AG04449 (cell line): ENCODE measurements around the gene SH3RF2.

Source experiments
- CTCF ChIA-PET: fragments of 350-600 bp; formaldehyde crosslinking; extraction: SDS; loops from one replicate; lab custom pipeline; 2021; ENCODE audit warnings: antibody characterized with exemption; lab: Yijun Ruan, JAX
- POLR2A ChIA-PET: fragments of 400-600, 350-600 bp; formaldehyde crosslinking; extraction: SDS; loops from one replicate; lab custom pipeline; 2020; ENCODE audit warnings: antibody characterized with exemption, inconsistent platforms; lab: Yijun Ruan, JAX
- DNase-seq: peaks from one replicate; pipeline ENCODE4 v3.0.0-alpha.2; 2010; ENCODE audit warnings: low read depth, low spot score
- H3K4me3 ChIP-seq: 2 replicates; pipeline ENCODE4 v1.5.1; 2011; ENCODE audit warnings: low read depth, mild to moderate bottlenecking, control low read depth, low read length
- CTCF ChIP-seq: IDR thresholded peaks from one replicate; pipeline ENCODE4 v1.5.1; 2011; ENCODE audit warnings: mild to moderate bottlenecking, moderate library complexity, low read length, control low read depth, inconsistent platforms; ENCODE audit not compliant: insufficient read depth; ENCODE audit errors: missing control alignments

The SH3RF2 gene

DNA sequence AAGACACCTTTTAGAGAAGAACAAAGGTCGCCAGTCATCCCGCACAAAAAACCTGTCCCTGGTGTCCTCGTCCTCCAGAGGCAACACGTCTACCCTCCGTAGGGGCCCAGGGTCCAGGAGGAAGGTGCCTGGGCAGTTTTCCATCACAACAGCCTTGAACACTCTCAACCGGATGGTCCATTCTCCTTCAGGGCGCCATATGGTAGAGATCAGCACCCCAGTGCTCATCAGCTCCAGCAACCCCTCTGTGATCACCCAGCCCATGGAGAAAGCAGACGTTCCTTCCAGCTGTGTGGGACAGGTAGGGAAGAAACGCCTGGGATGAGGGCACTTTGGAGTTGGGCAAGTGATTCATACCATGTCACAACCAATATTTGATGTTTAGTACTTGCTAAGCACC lies 77.4 kb downstream of the SH3RF2 start:
- POLR2A ChIA-PET: no interaction called here

DNA sequence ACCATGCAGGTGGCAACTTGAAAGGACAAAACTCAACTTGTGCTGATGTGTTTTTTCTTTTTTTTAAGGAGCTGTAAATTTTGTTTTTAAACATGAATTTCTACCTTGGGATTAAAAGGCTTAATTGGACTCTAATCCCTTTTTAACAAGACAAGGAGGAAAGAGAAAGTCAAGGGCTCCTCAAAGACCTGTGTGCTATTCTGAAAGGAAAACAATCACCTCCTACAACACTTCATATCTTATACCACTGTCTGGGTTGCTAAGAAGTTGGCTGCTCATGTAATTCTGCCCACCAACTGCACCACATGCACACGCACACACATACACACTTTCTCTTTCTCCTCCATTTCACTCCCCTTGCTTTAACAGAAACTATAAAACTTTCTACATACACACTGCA lies 78.6 kb downstream of the SH3RF2 start:
- POLR2A ChIA-PET: no interaction called here
- no peak for DNase-seq

More for the DNA sequence above, 77.4 kb downstream of the SH3RF2 start:
- H3K4me3 ChIP-seq: no peak overlapping the region
- TF ChIP-seq CTCF: no peak
- no peak for DNase-seq
- CTCF ChIA-PET: no interaction called here

GRCh38 chr5:146016764-146017484 lies 80.5 kb downstream of the SH3RF2 start:
- TF ChIP-seq CTCF: no peak
- DNase-seq: no peak
- POLR2A ChIA-PET: no interaction called here
- CTCF ChIA-PET: interaction anchor here (1.3 kb wide), 1 partner anchor 32 kb away, joined by 3 read pairs; no protein-coding TSS in a partner anchor
- H3K4me3 ChIP-seq: no peak overlapping the region

More for the DNA sequence above, 78.6 kb downstream of the SH3RF2 start:
- CTCF ChIA-PET: no interaction called here
- no peak for TF ChIP-seq CTCF
- no peak overlapping the region for H3K4me3 ChIP-seq

DNA sequence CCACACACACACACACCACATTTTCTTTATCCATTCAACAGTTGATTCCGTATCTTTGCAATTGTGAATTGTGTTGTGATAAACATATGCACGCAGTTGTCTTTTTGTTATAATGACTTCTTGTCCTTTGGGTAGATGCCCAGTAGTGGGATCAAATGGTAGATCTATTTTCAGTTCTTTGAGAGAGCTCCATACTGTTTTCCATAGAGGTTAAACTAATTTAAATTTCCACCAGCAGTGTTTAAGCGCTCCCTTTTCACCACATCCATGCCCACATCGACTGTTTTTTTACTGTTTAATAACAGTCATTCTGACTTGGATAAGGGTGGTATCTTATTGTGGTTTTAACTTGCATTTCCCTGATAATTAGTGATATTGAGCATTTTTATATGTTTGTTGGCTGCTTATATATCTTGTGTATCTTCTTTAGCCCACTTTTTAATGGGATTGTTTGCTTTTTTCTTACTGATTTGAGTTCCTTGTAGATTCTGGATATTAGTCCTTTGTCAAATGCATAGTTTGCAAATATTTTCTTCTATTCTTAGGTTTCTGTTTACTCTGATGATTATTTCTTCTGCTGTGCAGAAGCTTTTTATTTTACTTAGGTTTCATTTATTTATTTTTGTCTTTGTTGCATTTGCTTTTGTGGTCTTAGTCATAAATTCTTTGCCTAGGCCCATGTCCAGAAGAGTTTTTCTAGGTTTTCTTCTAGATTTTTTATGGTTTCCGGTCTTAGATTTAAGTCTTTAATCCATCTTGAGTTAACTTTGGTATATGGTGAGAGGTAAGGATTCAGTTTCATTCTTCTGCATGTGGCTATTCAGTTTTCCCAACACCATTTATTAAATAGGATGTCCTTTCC lies 82.4 kb downstream of the SH3RF2 start:
- DNase-seq: no peak
- TF ChIP-seq CTCF: no peak
- POLR2A ChIA-PET: no interaction called here
- CTCF ChIA-PET: no interaction called here
- H3K4me3 ChIP-seq: no peak overlapping the region

DNA sequence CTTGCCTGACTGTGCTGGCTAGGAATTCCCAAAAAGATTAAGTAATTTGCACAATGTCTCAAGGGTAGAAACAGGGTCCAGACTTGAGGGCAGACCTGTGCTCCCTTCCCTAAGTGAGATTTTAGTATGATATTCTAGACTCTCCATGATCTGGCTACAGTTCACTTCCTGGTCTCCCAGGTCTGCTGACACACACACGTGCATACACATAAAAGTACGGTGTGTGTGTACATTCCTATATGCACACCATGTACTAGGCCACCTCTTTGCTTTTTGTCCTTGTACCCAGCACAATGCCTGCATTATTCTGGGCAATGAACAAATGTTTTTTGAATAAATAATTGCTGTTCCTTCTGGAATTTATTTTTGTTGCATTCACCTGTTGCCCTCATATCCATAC lies 83.7 kb downstream of the SH3RF2 start:
- CTCF ChIA-PET: no interaction called here
- H3K4me3 ChIP-seq: no peak overlapping the region
- DNase-seq: no peak
- TF ChIP-seq CTCF: no peak
- POLR2A ChIA-PET: no interaction called here

DNA sequence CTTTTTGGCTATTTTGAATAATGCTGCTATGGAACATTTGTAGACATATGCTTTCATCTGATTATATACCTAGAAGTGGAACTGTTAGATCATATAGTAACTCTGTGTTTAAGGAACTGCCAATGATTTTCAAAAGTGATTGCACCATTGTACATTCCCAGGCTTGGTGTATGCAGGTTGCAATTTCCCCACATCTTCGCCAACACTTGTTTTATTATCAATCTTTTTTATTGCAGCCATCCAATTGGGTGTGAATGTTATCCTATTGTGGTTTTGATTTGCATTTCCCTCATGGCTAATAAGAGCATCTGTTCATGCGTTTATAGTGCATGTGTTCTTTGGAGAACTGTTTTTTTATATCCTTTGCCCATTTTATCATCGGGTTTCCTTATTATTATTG lies 87.7 kb downstream of the SH3RF2 start:
- DNase-seq: no peak
- TF ChIP-seq CTCF: no peak
- no peak overlapping the region for H3K4me3 ChIP-seq
- ChIA-PET CTCF (no interaction called here), POLR2A (no interaction called here)
